ENCODE results near the gene MIER2. TPM values are rescaled to one million over a fixed set of nuclear protein-coding genes. Genes with fewer than 3 reads are reported as not detected.

The MIER2 gene
- total RNA-seq, 1 donor from 2014 or later: 43.5 TPM

DNA sequence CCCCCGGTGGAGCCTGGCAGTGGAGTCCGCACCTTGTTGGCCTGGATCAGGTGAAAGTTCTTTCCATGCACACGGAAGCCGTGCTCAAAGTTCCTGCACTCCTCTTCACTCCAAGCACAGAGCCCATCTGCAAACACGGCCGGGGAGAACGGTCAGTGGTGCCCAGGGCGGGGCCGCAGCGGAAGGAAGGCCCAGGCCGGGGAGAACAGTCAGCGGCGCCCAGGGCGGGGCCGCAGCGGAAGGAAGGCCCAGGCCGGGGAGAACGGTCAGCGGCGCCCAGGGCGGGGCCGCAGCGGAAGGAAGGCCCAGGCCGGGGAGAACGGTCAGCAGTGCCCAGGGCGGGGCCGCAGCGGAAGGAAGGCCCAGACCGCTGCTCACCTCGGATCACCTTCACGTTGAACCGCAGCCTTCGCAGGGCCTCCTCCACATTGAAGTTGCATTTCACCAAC lies 32.8 kb downstream of the MIER2 start:
- Histone ChIP-seq H4K20me1 (ENCODE audit: insufficient read depth, low read length) (peaks cover 74% of the 10 kb centered on the region), H3K9ac (ENCODE audit: low read length) (no peak overlapping the region), H3K27ac (ENCODE audit: low read depth, low read length) (no peak overlapping the region), H2AFZ (ENCODE audit: low read depth, low read length) (no peak overlapping the region), H3K36me3 (ENCODE audit: insufficient read depth, low read length) (peaks cover 16% of the 10 kb centered on the region), H3K9me3 (ENCODE audit: insufficient read depth, low read depth, low read length) (no peaks in the 10 kb centered on the region), H3K4me3 (ENCODE audit: insufficient read depth, low read depth, low read length) (no peak overlapping the region), H3K79me2 (ENCODE audit: insufficient read depth, low read length) (peaks cover 43% of the 10 kb centered on the region), H3K27me3 (ENCODE audit: insufficient read depth, low read length) (no peaks in the 10 kb centered on the region), H3K4me2 (ENCODE audit: low read length) (no peak overlapping the region), H3K4me1 (ENCODE audit: insufficient read depth, low read length) (no peaks in the 10 kb centered on the region)
- DNase-seq (ENCODE audit: low read depth): no peak
- Mint-ChIP-seq H3K27ac (ENCODE audit: unreplicated experiment) (no peak overlapping the region), H3K27me3 (ENCODE audit: low read depth, unreplicated experiment) (no peaks in the 10 kb centered on the region), H3K4me1 (ENCODE audit: low read depth, unreplicated experiment) (no peaks in the 10 kb centered on the region), H3K36me3 (ENCODE audit: low read depth, unreplicated experiment) (peaks cover 15% of the 10 kb centered on the region), H3K4me3 (ENCODE audit: unreplicated experiment) (no peak overlapping the region), H3K9me3 (ENCODE audit: unreplicated experiment) (no peaks in the 10 kb centered on the region)
- no peak for FAIRE-seq
- TF ChIP-seq EZH2 (IDR thresholded peaks at IDR 0.05; ENCODE audit: insufficient read depth, low read length): no peak
- TF ChIP-seq, protein P1, sequence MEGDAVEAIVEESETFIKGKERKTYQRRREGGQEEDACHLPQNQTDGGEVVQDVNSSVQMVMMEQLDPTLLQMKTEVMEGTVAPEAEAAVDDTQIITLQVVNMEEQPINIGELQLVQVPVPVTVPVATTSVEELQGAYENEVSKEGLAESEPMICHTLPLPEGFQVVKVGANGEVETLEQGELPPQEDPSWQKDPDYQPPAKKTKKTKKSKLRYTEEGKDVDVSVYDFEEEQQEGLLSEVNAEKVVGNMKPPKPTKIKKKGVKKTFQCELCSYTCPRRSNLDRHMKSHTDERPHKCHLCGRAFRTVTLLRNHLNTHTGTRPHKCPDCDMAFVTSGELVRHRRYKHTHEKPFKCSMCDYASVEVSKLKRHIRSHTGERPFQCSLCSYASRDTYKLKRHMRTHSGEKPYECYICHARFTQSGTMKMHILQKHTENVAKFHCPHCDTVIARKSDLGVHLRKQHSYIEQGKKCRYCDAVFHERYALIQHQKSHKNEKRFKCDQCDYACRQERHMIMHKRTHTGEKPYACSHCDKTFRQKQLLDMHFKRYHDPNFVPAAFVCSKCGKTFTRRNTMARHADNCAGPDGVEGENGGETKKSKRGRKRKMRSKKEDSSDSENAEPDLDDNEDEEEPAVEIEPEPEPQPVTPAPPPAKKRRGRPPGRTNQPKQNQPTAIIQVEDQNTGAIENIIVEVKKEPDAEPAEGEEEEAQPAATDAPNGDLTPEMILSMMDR (IDR thresholded peaks at IDR 0.05; ENCODE audit: insufficient read depth, low read depth, low read length): no peak

DNA sequence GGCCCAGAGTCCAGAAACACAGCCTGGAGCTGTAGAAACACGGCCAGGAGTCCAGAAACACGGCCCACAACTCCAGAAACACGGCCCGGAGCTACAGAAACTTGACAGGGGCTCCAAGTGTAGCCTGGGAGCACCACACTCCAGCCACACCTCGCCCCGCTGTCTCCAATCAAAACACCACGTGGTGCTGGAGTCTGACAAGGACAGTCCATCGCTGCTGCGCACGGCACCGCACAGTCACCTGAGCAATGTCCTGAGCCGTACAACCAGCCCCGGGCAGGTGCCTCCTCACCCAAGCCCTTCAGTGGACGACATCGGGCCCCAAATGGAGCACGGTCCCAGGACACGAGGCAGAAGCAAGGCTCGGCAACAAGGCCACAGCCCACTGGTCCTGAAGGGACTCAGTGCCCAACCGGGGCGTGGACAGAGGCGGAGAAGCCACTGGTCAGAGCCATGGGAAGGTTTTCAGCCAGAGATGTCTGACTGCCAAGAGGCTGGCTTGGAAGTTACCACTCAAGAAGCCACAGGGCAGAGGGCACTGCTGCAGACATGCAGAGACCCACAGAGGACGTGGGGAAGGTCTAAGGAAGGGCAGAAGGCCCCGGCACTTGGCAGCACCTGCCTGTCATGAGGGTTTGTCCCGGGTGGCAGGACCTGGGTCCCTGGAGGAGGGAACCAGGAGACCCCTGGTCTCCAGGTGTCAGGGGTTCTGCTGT lies 33.7 kb downstream of the MIER2 start:
- H2AFZ ChIP-seq (ENCODE audit: low read depth, low read length): no peak overlapping the region
- H4K20me1 ChIP-seq (ENCODE audit: insufficient read depth, low read length): peaks cover 66% of the 10 kb centered on the region
- Mint-ChIP-seq H3K27me3 (ENCODE audit: low read depth, unreplicated experiment) (no peaks in the 10 kb centered on the region), H3K36me3 (ENCODE audit: low read depth, unreplicated experiment) (peaks cover 14% of the 10 kb centered on the region), H3K4me3 (ENCODE audit: unreplicated experiment) (no peak overlapping the region), H3K9me3 (ENCODE audit: unreplicated experiment) (no peaks in the 10 kb centered on the region), H3K4me1 (ENCODE audit: low read depth, unreplicated experiment) (no peaks in the 10 kb centered on the region), H3K27ac (ENCODE audit: unreplicated experiment) (no peak overlapping the region)
- no peak overlapping the region for H3K4me2 ChIP-seq (ENCODE audit: low read length)
- H3K27me3 ChIP-seq (ENCODE audit: insufficient read depth, low read length): no peaks in the 10 kb centered on the region
- H3K27ac ChIP-seq (ENCODE audit: low read depth, low read length): no peak overlapping the region
- no peak overlapping the region for H3K4me3 ChIP-seq (ENCODE audit: insufficient read depth, low read depth, low read length)
- DNase-seq (ENCODE audit: low read depth) (no peak), FAIRE-seq (no peak)
- no peaks in the 10 kb centered on the region for H3K4me1 ChIP-seq (ENCODE audit: insufficient read depth, low read length)
- peaks cover 14% of the 10 kb centered on the region for H3K36me3 ChIP-seq (ENCODE audit: insufficient read depth, low read length)
- H3K79me2 ChIP-seq (ENCODE audit: insufficient read depth, low read length): peaks cover 42% of the 10 kb centered on the region
- H3K9ac ChIP-seq (ENCODE audit: low read length): no peak overlapping the region
- no peak for TF ChIP-seq EZH2 (IDR thresholded peaks at IDR 0.05; ENCODE audit: insufficient read depth, low read length)
- TF ChIP-seq, protein P1 (IDR thresholded peaks at IDR 0.05; ENCODE audit: insufficient read depth, low read depth, low read length): no peak
- no peaks in the 10 kb centered on the region for H3K9me3 ChIP-seq (ENCODE audit: insufficient read depth, low read depth, low read length)

DNA sequence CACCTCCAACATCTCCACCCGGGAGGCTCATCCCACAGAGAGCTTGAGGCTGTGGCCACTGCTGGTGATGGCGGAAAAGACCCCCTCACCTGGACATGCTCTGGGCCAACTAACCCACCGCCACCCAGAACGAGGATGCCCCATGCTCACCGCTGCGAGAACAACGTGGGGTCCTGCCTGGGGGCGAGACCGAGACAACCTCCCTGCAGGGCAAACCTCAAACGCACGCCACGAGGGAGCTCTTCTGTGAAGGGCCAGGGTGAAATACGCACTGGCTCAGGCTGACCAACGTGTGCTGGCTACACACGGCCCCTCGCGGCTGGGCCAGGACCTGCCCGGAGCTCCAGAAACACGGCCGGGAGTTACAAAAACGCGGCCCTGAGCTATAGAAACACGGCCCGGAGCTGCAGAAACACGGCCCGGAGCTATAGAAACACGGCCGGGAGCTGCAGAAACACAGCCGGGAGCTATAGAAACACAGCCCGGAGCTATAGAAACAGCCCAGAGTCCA lies 34.4 kb downstream of the MIER2 start:
- Mint-ChIP-seq H3K9me3 (ENCODE audit: unreplicated experiment) (no peaks in the 10 kb centered on the region), H3K36me3 (ENCODE audit: low read depth, unreplicated experiment) (peaks cover 7% of the 10 kb centered on the region), H3K27me3 (ENCODE audit: low read depth, unreplicated experiment) (no peaks in the 10 kb centered on the region), H3K4me3 (ENCODE audit: unreplicated experiment) (no peak overlapping the region), H3K27ac (ENCODE audit: unreplicated experiment) (no peak overlapping the region), H3K4me1 (ENCODE audit: low read depth, unreplicated experiment) (no peaks in the 10 kb centered on the region)
- Histone ChIP-seq H3K4me2 (ENCODE audit: low read length) (no peak overlapping the region), H3K4me3 (ENCODE audit: insufficient read depth, low read depth, low read length) (no peak overlapping the region), H3K9me3 (ENCODE audit: insufficient read depth, low read depth, low read length) (no peaks in the 10 kb centered on the region), H4K20me1 (ENCODE audit: insufficient read depth, low read length) (peaks cover 60% of the 10 kb centered on the region), H3K79me2 (ENCODE audit: insufficient read depth, low read length) (peaks cover 34% of the 10 kb centered on the region), H2AFZ (ENCODE audit: low read depth, low read length) (no peak overlapping the region), H3K27ac (ENCODE audit: low read depth, low read length) (no peak overlapping the region), H3K9ac (ENCODE audit: low read length) (no peak overlapping the region), H3K36me3 (ENCODE audit: insufficient read depth, low read length) (peaks cover 8% of the 10 kb centered on the region), H3K27me3 (ENCODE audit: insufficient read depth, low read length) (no peaks in the 10 kb centered on the region), H3K4me1 (ENCODE audit: insufficient read depth, low read length) (no peaks in the 10 kb centered on the region)
- FAIRE-seq: no peak
- DNase-seq (ENCODE audit: low read depth): no peak
- no peak for TF ChIP-seq EZH2 (IDR thresholded peaks at IDR 0.05; ENCODE audit: insufficient read depth, low read length)
- TF ChIP-seq, protein P1 (IDR thresholded peaks at IDR 0.05; ENCODE audit: insufficient read depth, low read depth, low read length): no peak
